Sigmoid colon (tissue), 7 donors: Measurements from ENCODE around the gene PPP1R9B. TPM values are rescaled to one million over a fixed set of nuclear protein-coding genes. Genes with fewer than 3 reads are reported as not detected.

Source experiments
- DNase-seq: peaks from one replicate; pipeline ENCODE4 v3.0.0-alpha.2; 2019
- H3K27ac ChIP-seq, 4 donors: fragments of 200-600 bp; sonication (generic); one replicate each; pipeline ENCODE4 v1.5.1; 2016 to 2019; ENCODE audit warnings: mild to moderate bottlenecking in 1 of 4
- H3K27me3 ChIP-seq, 3 donors: fragments of 200-600 bp; sonication (generic); one replicate each; pipeline ENCODE4 v1.5.1; 2019; ENCODE audit warnings: mild to moderate bottlenecking in 1 of 3
- H3K36me3 ChIP-seq, 4 donors: fragments of 200-600 bp; sonication (generic); one replicate each; pipeline ENCODE4 v1.5.1; 2016 to 2019
- H3K4me1 ChIP-seq, 4 donors: fragments of 200-600 bp; sonication (generic); one replicate each; pipeline ENCODE4 v1.5.1; 2017 to 2019
- H3K4me3 ChIP-seq, 4 donors: fragments of 200-600 bp; sonication (generic); one replicate each; pipeline ENCODE4 v1.5.1; 2017 to 2019; ENCODE audit warnings: mild to moderate bottlenecking in 2 of 4, moderate library complexity in 1 of 4
- H3K9me3 ChIP-seq, 4 donors: fragments of 200-600 bp in 3 of 4; sonication (generic) in 3 of 4; one replicate each; pipeline versions ENCODE4 v1.5.1 to v1.6.1; 2013 to 2019
- EP300 ChIP-seq, 4 donors: sonication (generic); formaldehyde crosslinking; IDR thresholded peaks; one replicate each; pipeline ENCODE4 v1.6.1; 2017; ENCODE audit warnings: antibody characterized with exemption in 4 of 4
- POLR2A ChIP-seq, 2 donors: fragments of 450-650 bp; IDR thresholded peaks; one replicate each; pipeline ENCODE4 v1.6.1; 2016; ENCODE audit warnings: antibody characterized with exemption in 2 of 2, mild to moderate bottlenecking in 2 of 2, moderate library complexity in 2 of 2
- POLR2AphosphoS5 ChIP-seq, 4 donors: sonication (generic); formaldehyde crosslinking; IDR thresholded peaks; one replicate each; pipeline ENCODE4 v1.6.1; 2017; ENCODE audit warnings: antibody characterized with exemption in 4 of 4
- whole genome bisulfite sequencing, 2 donors: extraction: QIAGEN DNeasy Blood & Tissue Kit; methylation state at CpG; one replicate each; pipeline ENCODE4 v1.1.7; 2013; 5-methylcytosine and 5-hydroxymethylcytosine counted together
- intact Hi-C: fragments of 100-400 bp; cut with DNase I; formaldehyde crosslinking; loops from one replicate; pipeline ENCODE4 v1.15.1; 2023
- polyA plus RNA-seq, 3 donors: library from polyadenylated mRNA; stranded (reverse); fragments of 200-250 nt; gene quantifications; one replicate each; pipeline ENCODE4 v1.2.3, GENCODE V29; 2013
- total RNA-seq, 4 donors: library from RNA; depleted of rRNA; stranded (reverse); fragments of >200 nt; gene quantifications; one replicate each; pipeline ENCODE4 v1.1.0, GENCODE V29; 2016
- TF ChIP-seq, protein P1 (sequence below), 4 experiments: fragments of 450-650 bp in 3 of 4; fragments of 200-600 bp in 1 of 4; IDR thresholded peaks; one replicate each; pipeline ENCODE4 v1.5.1; 2016 to 2019; ENCODE audit warnings: antibody characterized with exemption in 4 of 4, mild to moderate bottlenecking in 3 of 4, moderate library complexity in 2 of 4
- donor health status: healthy with polysubstance abuse.
- donor health status: Bipolar disorder and iron deficiency.
- donor health status: healthy.

The PPP1R9B gene
- total and polyA plus RNA-seq, 7 donors = 9.0 to 38.7 (median 16.8) TPM

DNA sequence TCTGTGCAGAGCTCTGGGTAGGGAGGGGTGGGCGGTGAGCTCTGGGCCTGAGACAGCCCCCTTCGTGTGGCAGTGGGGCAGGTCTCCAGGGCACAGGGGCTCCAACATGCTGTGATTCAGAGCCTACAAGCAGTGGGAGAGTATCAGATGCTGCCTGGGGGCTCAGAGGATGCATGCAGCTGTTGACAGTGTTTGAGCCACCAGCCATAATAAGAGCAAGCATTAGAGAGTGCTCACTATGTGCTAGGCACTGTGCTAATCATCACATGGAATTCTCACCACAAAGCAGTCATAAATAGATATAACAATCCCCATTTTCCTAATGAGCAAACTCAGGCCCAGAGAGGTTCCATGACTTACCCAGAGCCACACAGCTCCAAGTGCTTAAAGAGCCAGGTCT is 47.2 kb downstream of the PPP1R9B start:
- Histone ChIP-seq H3K36me3 (peaks cover 39 to 50% (median 44%) of the 10 kb centered on the region in 4 donors), H3K4me3 (no peak overlapping the region), H3K27ac (peak overlapping the region in 3 of 4 donors; percentile 71 to 88 (median 85)), H3K4me1 (peaks cover 0 to 49% (median 41%) of the 10 kb centered on the region in 4 donors), H3K27me3 (no peaks in the 10 kb centered on the region), H3K9me3 (no peaks in the 10 kb centered on the region)
- TF ChIP-seq, protein P1, sequence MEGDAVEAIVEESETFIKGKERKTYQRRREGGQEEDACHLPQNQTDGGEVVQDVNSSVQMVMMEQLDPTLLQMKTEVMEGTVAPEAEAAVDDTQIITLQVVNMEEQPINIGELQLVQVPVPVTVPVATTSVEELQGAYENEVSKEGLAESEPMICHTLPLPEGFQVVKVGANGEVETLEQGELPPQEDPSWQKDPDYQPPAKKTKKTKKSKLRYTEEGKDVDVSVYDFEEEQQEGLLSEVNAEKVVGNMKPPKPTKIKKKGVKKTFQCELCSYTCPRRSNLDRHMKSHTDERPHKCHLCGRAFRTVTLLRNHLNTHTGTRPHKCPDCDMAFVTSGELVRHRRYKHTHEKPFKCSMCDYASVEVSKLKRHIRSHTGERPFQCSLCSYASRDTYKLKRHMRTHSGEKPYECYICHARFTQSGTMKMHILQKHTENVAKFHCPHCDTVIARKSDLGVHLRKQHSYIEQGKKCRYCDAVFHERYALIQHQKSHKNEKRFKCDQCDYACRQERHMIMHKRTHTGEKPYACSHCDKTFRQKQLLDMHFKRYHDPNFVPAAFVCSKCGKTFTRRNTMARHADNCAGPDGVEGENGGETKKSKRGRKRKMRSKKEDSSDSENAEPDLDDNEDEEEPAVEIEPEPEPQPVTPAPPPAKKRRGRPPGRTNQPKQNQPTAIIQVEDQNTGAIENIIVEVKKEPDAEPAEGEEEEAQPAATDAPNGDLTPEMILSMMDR (IDR thresholded peaks at IDR 0.05) = no peak
- no peak for TF ChIP-seq POLR2A (IDR thresholded peaks at IDR 0.05)
- TF ChIP-seq EP300 (IDR thresholded peaks at IDR 0.05) = no peak
- TF ChIP-seq POLR2AphosphoS5 (IDR thresholded peaks at IDR 0.05) = no peak
- no peak for DNase-seq
- intact Hi-C loops = no loop called here
- WGBS, 2 donors = 75 to 79% methylated on average over 2 of the region's 2 CpGs

DNA sequence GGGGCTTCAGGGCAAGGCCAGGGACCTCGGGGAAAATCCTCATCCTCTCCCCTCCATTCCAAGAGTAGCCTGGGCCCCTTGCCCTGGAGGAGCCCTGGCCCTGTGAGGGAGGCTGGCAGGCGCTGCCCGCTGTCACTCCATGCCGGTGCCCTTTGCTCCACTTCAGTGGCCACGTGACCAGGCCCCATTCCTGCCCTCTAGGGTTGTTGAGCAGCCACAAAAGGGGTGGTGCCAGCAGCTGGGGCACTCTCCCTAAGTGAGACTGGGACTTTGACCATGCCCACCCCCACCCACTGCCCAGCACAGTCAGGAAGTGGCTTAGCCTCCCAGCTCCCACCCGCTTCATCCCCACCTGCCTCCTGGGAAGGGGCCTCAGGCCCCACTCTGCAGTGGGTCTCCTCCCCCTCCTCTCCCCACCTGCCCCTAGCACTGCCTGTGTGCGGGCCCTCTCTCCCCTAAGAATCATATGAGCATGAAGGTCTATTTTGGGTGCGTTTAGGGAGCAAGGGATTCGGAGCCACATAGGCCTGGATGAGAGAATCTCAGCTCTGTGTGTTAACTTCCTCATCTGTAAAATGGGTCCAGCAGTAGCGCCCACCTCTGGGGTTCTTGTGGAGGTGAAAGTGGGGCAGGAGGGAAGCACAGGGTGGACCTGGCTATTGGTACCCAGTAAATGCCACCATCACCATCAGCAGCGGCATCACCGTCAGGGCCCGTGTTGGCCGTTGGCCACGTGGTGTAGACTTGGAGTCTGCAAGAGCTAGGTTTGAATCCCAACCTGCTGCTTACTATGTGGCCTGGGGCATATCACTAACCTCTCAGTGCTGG is 48.1 kb downstream of the PPP1R9B start:
- Histone ChIP-seq H3K27me3 (no peaks in the 10 kb centered on the region), H3K4me1 (peaks cover 0 to 50% (median 41%) of the 10 kb centered on the region in 4 donors), H3K9me3 (no peaks in the 10 kb centered on the region), H3K27ac (peak overlapping the region; percentile 69 to 88 (median 78)), H3K4me3 (peak overlapping the region in 1 of 4 donors; percentile 3), H3K36me3 (peaks cover 31 to 50% (median 44%) of the 10 kb centered on the region in 4 donors)
- intact Hi-C loops = no loop called here
- DNase-seq = peak; percentile 90
- WGBS, 2 donors = 22 to 76% methylated on average over 15 of the region's 15 CpGs
- TF ChIP-seq POLR2AphosphoS5 (IDR thresholded peaks at IDR 0.05) (peak in 2 of 4 donors; percentile 7 to 17), POLR2A (IDR thresholded peaks at IDR 0.05) (no peak)
- TF ChIP-seq, protein P1 (IDR thresholded peaks at IDR 0.05) = no peak

DNA sequence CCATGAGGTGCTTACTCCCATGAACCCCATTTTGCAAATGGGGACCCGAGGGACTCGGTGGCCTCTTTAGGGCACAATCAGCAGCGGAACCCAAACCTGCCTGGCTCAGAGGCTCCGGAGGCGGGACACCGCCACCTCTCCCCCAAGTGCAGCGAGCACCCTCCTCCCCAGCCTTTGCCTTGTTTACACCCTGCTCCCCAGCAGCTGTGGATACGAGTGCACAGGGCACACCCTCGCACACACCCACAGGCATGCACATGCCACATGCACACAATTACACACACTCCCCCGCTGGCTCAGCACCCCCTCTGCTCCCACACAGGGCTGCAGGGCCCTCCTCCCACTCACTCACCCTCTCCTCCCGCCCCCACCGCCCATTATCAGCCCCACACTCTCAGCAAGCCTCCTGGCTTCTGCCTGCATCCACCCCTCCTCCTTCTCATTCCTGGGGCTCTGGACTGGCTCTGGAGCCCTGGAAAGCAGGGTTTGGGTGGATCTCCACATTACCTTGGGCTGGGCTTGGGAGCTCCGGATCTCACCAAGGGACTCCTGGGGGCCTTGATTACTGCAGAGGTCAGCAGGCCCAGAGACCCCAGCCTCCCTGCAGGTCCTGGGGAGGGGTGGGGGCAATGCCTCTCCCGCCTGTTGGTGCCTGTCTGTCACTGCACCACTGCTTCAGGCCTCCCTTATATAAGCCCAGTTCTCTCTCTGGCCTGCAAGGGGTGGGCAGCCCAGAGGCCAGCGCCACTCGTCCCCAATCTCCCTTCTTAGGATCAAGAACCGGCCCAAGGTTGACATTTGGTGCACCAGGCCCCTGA is 48.9 kb downstream of the PPP1R9B start:
- Histone ChIP-seq H3K27me3 (no peaks in the 10 kb centered on the region), H3K4me1 (peaks cover 0 to 58% (median 48%) of the 10 kb centered on the region in 4 donors), H3K9me3 (no peaks in the 10 kb centered on the region), H3K27ac (peak overlapping the region; percentile 69 to 88 (median 78)), H3K36me3 (peaks cover 23 to 46% (median 39%) of the 10 kb centered on the region in 4 donors), H3K4me3 (peak overlapping the region in 2 of 4 donors; percentile 3 to 16)
- 14 to 62% methylated on average over 17 of the region's 17 CpGs for WGBS, 2 donors
- peak; percentile 81 for DNase-seq
- intact Hi-C loops = no loop called here
- TF ChIP-seq POLR2AphosphoS5 (IDR thresholded peaks at IDR 0.05) = peak in 1 of 4 donors; percentile 20
- TF ChIP-seq POLR2A (IDR thresholded peaks at IDR 0.05) = no peak
- no peak for TF ChIP-seq EP300 (IDR thresholded peaks at IDR 0.05)
- TF ChIP-seq, protein P1 (IDR thresholded peaks at IDR 0.05) = peak in 2 of 4 experiments; percentile 26 to 39

DNA sequence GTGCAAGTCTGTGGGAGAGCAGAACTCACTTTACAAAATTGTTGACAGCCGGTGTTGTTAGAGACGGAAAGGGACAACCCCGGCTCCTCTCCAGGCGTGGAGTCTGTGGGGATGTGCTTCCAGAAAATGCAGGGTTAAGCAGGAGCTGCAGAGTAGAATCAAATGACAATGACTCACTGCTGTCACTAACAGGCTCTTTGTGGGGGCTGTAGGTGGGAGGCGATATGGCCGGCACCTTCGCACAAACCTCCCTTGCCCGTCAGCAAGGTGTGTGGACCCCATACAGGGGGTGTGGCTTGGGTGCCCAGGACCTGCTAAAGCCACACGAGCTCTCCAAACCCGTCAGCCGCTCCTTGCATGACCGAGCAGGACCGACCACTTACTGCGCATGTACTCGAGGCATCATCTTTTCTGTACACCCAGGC is 49.5 kb downstream of the PPP1R9B start:
- Histone ChIP-seq H3K27ac (peak overlapping the region; percentile 69 to 88 (median 78)), H3K4me3 (peak overlapping the region in 2 of 4 donors; percentile 3 to 16), H3K27me3 (no peaks in the 10 kb centered on the region), H3K36me3 (peaks cover 19 to 40% (median 34%) of the 10 kb centered on the region in 4 donors), H3K4me1 (peaks cover 0 to 64% (median 54%) of the 10 kb centered on the region in 4 donors), H3K9me3 (no peaks in the 10 kb centered on the region)
- intact Hi-C loops = no loop called here
- TF ChIP-seq POLR2A (IDR thresholded peaks at IDR 0.05) (no peak), EP300 (IDR thresholded peaks at IDR 0.05) (no peak), POLR2AphosphoS5 (IDR thresholded peaks at IDR 0.05) (no peak)
- TF ChIP-seq, protein P1 (IDR thresholded peaks at IDR 0.05) = no peak
- no peak for DNase-seq
- 19 to 68% methylated on average over 15 of the region's 15 CpGs for WGBS, 2 donors
